ENCODE data around the gene HHLA2.
A peak's percentile ranks its signal among the peaks of the same experiment; 100 is the strongest.
"Not testable (repeated sequence)": the region's sequence is repeated elsewhere in the genome, so short reads cannot be mapped to it uniquely, and the experiment has no call there.

The HHLA2 gene

GRCh38 chr3:108343491-108343890 is 47.1 kb downstream of the HHLA2 start:
- no peak for DNase-seq

- DNase-seq, result no peak
These were observed 49.3 kb downstream of the HHLA2 start for GRCh38 chr3:108345492-108346205.

GRCh38 chr3:108346301-108347227 is 50.2 kb downstream of the HHLA2 start:
- DNase-seq, result no peak

- peak; percentile 97 for DNase-seq
These were observed 55.8 kb downstream of the HHLA2 start for GRCh38 chr3:108352176-108352575.

GRCh38 chr3:108354562-108354961 is 58.2 kb downstream of the HHLA2 start:
- no peak for DNase-seq

- no peak for DNase-seq
These were observed 60.7 kb downstream of the HHLA2 start for GRCh38 chr3:108357042-108357441.

- DNase-seq, result no peak
These were observed 62.7 kb downstream of the HHLA2 start for GRCh38 chr3:108359011-108359410.

GRCh38 chr3:108376026-108376425 is 79.7 kb downstream of the HHLA2 start:
- DNase-seq, result no peak

GRCh38 chr3:108377384-108377783 is 81.0 kb downstream of the HHLA2 start:
- no peak for DNase-seq

- DNase-seq, result no peak
These were observed 82.0 kb downstream of the HHLA2 start for GRCh38 chr3:108378153-108378951.

GRCh38 chr3:108378952-108379342 is 82.6 kb downstream of the HHLA2 start:
- not testable (repeated sequence) for DNase-seq

GRCh38 chr3:108380128-108380795 is 83.9 kb downstream of the HHLA2 start:
- no peak for DNase-seq

- no peak for DNase-seq
These were observed 85.3 kb downstream of the HHLA2 start for GRCh38 chr3:108381529-108382140.

GRCh38 chr3:108383306-108383705 is 87.0 kb downstream of the HHLA2 start:
- DNase-seq, result no peak

GRCh38 chr3:108387063-108387462 is 90.7 kb downstream of the HHLA2 start:
- DNase-seq, result no peak

- DNase-seq, result no peak
These were observed 92.1 kb downstream of the HHLA2 start for GRCh38 chr3:108388136-108389132.

- no peak for DNase-seq
These were observed 93.0 kb downstream of the HHLA2 start for GRCh38 chr3:108389372-108389771.

GRCh38 chr3:108391917-108392593 is 95.7 kb downstream of the HHLA2 start:
- DNase-seq, result no peak

- DNase-seq, result no peak
These were observed 97.0 kb downstream of the HHLA2 start for GRCh38 chr3:108393128-108393900.

All from NCI-H524 treated with DMSO at 0.1 percent for 48 hours (cell line).